HL-60 (cell line): ENCODE results near the gene EYS.

Experiments
- POLR2AphosphoS5 ChIP-seq: IDR thresholded peaks from 2 replicates; pipeline ENCODE4 v1.6.1; 2012; ENCODE audit warnings: low read depth
- TF ChIP-seq, protein P1 (sequence below): IDR thresholded peaks from one replicate; pipeline ENCODE4 v1.5.1; 2011; ENCODE audit warnings: low read length, control low read depth, inconsistent platforms; ENCODE audit not compliant: insufficient read depth

DNA sequence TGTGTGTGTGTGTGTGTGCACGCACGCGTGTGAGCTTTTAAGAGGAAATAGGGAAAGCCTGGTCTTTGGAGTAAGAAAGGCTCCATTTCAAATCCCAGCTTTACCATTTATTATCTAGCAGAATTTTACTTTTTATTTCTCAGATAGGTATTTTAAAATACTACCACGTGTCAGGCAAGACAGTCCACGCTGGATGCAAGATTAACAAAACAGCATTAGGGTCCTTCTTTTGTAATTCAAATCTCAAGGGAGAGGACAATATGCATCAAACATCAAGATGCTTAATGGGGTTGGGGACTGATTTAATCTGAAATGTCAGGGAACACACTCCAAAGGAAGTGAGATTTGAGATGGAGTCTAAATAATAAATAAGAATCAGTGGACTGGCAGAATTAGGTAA lies 1302.6 kb downstream of the EYS start:
- TF ChIP-seq, protein P1, sequence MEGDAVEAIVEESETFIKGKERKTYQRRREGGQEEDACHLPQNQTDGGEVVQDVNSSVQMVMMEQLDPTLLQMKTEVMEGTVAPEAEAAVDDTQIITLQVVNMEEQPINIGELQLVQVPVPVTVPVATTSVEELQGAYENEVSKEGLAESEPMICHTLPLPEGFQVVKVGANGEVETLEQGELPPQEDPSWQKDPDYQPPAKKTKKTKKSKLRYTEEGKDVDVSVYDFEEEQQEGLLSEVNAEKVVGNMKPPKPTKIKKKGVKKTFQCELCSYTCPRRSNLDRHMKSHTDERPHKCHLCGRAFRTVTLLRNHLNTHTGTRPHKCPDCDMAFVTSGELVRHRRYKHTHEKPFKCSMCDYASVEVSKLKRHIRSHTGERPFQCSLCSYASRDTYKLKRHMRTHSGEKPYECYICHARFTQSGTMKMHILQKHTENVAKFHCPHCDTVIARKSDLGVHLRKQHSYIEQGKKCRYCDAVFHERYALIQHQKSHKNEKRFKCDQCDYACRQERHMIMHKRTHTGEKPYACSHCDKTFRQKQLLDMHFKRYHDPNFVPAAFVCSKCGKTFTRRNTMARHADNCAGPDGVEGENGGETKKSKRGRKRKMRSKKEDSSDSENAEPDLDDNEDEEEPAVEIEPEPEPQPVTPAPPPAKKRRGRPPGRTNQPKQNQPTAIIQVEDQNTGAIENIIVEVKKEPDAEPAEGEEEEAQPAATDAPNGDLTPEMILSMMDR = no peak
- TF ChIP-seq POLR2AphosphoS5 = no peak
